HCT116 (cell line): ENCODE results near the gene ADARB2. TPM values are rescaled to one million over a fixed set of nuclear protein-coding genes. Genes with fewer than 3 reads are reported as not detected.

Experiments
- ATAC-seq: fragments of 200-7000 bp; cut with Tn5 transposase; 2 replicates; pipeline ENCODE4 v1.9.1; 2020; ENCODE audit warnings: mild to moderate bottlenecking, moderate library complexity
- BruUV-seq: library from RNA; stranded (reverse); fragments of 400-500 nt; replicated peaks from 2 replicates; lab custom pipeline; 2021; lab: Mats Ljungman, UMichigan
- CTCF ChIA-PET: fragments of 300-600 bp; sonication (Branson Sonifier 250); formaldehyde crosslinking; loops from one replicate; lab custom pipeline; 2021; ENCODE audit warnings: antibody characterized with exemption; lab: Charles Lee
- POLR2A ChIA-PET: fragments of 300-600, 350-600 bp; sonication (Branson Sonifier 250); formaldehyde crosslinking; loops from one replicate; lab custom pipeline; 2021; ENCODE audit warnings: antibody characterized with exemption; lab: Charles Lee
- RAD21 ChIA-PET, 2 experiments: fragments of 300-600 bp; sonication (Branson Sonifier 250); formaldehyde crosslinking; loops; one replicate each; lab custom pipeline; 2023; ENCODE audit warnings: low total read pairs in 2 of 2; ENCODE audit not compliant: uncharacterized antibody in 2 of 2, unreplicated experiment in 2 of 2, low non-redundant PET in 1 of 2; lab: Charles Lee
- DNase-seq: peaks from one replicate; pipeline ENCODE4 v3.0.0-alpha.2; 2010; ENCODE audit warnings: low read depth, low spot score
- H2AFZ ChIP-seq: fragments of 200-600 bp; shearing (Covaris generic), sonication (generic); 2 replicates; pipeline ENCODE4 v1.6.1; 2017; ENCODE audit warnings: low read depth, mixed run types, mixed read lengths, antibody characterized with exemption, low read length; ENCODE audit not compliant: poor library complexity, severe bottlenecking
- H3K27ac ChIP-seq: 2 replicates; pipeline ENCODE4 v1.5.1; 2012; ENCODE audit warnings: low read depth, low read length
- H3K27me3 ChIP-seq: fragments of 200-600 bp; sonication (generic); 2 replicates; pipeline ENCODE4 v1.6.1; 2016; ENCODE audit warnings: mixed run types, low read length, mixed read lengths; ENCODE audit not compliant: insufficient read depth
- H3K36me3 ChIP-seq, 2 experiments: fragments of 200-500 bp in 1 of 2; fragments of 200-600 bp in 1 of 2; sonication (Bioruptor generic) in 1 of 2; sonication (generic) in 1 of 2; 2 replicates each; pipeline versions ENCODE4 v1.5.1 to v1.6.1; 2014 to 2016; ENCODE audit warnings: low read length in 2 of 2, inconsistent platforms in 1 of 2, mixed read lengths in 1 of 2, mixed run types in 1 of 2; ENCODE audit not compliant: insufficient read depth in 2 of 2, control insufficient read depth in 1 of 2
- H3K4me1 ChIP-seq, 2 experiments: fragments of 200-600 bp in 1 of 2; sonication (generic) in 1 of 2; 2 replicates each; pipeline versions ENCODE4 v1.5.1 to v1.6.1; 2012 to 2017; ENCODE audit warnings: low read length in 2 of 2, inconsistent platforms in 1 of 2, mild to moderate bottlenecking in 1 of 2, mixed read lengths in 1 of 2, mixed run types in 1 of 2, moderate library complexity in 1 of 2; ENCODE audit not compliant: insufficient read depth in 2 of 2, control insufficient read depth in 1 of 2
- H3K4me2 ChIP-seq: fragments of 200-600 bp; sonication (generic); 2 replicates; pipeline ENCODE4 v1.6.1; 2017; ENCODE audit warnings: mixed run types, low read length, mixed read lengths
- H3K4me3 ChIP-seq, 2 experiments: fragments of 200-600 bp in 1 of 2; sonication (generic) in 1 of 2; replicated peaks in 1 of 2; 2 replicates each; pipeline ENCODE4 v1.5.1; 2011 to 2016; ENCODE audit warnings: low read length in 2 of 2, control low read depth in 1 of 2, low read depth in 1 of 2, mild to moderate bottlenecking in 1 of 2, mixed read lengths in 1 of 2, mixed run types in 1 of 2
- H3K79me2 ChIP-seq: fragments of 200-600 bp; sonication (generic); 2 replicates; pipeline ENCODE4 v1.6.1; 2017; ENCODE audit warnings: mild to moderate bottlenecking, mixed run types, low read length, moderate library complexity, mixed read lengths; ENCODE audit not compliant: insufficient read depth
- H3K9ac ChIP-seq: fragments of 200-600 bp; sonication (generic); 2 replicates; pipeline ENCODE4 v1.6.1; 2016; ENCODE audit warnings: low read length, mixed read lengths
- H3K9me2 ChIP-seq: fragments of 200-600 bp; sonication (generic), shearing (Covaris generic); 2 replicates; pipeline ENCODE4 v1.6.1; 2017; ENCODE audit warnings: mixed run types, mild to moderate bottlenecking, moderate library complexity; ENCODE audit not compliant: insufficient read depth
- H3K9me3 ChIP-seq, 2 experiments: fragments of 200-500 bp in 1 of 2; fragments of 200-600 bp in 1 of 2; sonication (Bioruptor generic) in 1 of 2; sonication (generic) in 1 of 2; 2 replicates each; pipeline ENCODE4 v1.6.1; 2014 to 2017; ENCODE audit warnings: low read length in 2 of 2, mixed read lengths in 2 of 2, inconsistent platforms in 1 of 2, low read depth in 1 of 2, mild to moderate bottlenecking in 1 of 2, mixed run types in 1 of 2, moderate library complexity in 1 of 2; ENCODE audit not compliant: control insufficient read depth in 1 of 2, insufficient read depth in 1 of 2
- H4K20me1 ChIP-seq: fragments of 200-600 bp; sonication (generic), shearing (Covaris generic); 2 replicates; pipeline ENCODE4 v1.6.1; 2017; ENCODE audit warnings: mixed run types, mild to moderate bottlenecking, moderate library complexity; ENCODE audit not compliant: insufficient read depth
- CEBPB ChIP-seq: IDR thresholded peaks from 2 replicates; pipeline ENCODE4 v1.6.1; 2012; ENCODE audit warnings: low read depth
- EGR1 ChIP-seq: IDR thresholded peaks from 2 replicates; pipeline ENCODE4 v1.6.1; 2012; ENCODE audit warnings: low read depth
- EZH2 ChIP-seq: fragments of 200-600 bp; sonication (generic); IDR thresholded peaks from 2 replicates; pipeline ENCODE4 v1.6.1; 2017; ENCODE audit warnings: antibody characterized with exemption, mixed run types
- EZH2phosphoT487 ChIP-seq: fragments of 200-600 bp; IDR thresholded peaks from 2 replicates; pipeline ENCODE4 v1.6.1; 2018; ENCODE audit warnings: antibody characterized with exemption, borderline replicate concordance
- FOSL1 ChIP-seq: IDR thresholded peaks from 2 replicates; pipeline ENCODE4 v1.6.1; 2012; ENCODE audit warnings: low read depth
- POLR2A ChIP-seq: IDR thresholded peaks from 2 replicates; pipeline ENCODE4 v1.7.0; 2011; ENCODE audit warnings: borderline replicate concordance; ENCODE audit not compliant: insufficient read depth, insufficient read length; ENCODE audit errors: extremely low read depth
- RAD21 ChIP-seq: IDR thresholded peaks from 2 replicates; pipeline ENCODE4 v1.6.1; 2012; ENCODE audit warnings: low read depth, mild to moderate bottlenecking
- SIN3A ChIP-seq: IDR thresholded peaks from 2 replicates; pipeline ENCODE4 v1.6.1; 2012; ENCODE audit warnings: low read depth
- SP1 ChIP-seq: IDR thresholded peaks from 2 replicates; pipeline ENCODE4 v1.6.1; 2012; ENCODE audit warnings: low read depth
- ZFX ChIP-seq: fragments of 450-650 bp; IDR thresholded peaks from 2 replicates; pipeline ENCODE4 v1.6.1; 2017
- ZNF274 ChIP-seq: fragments of 200-500 bp; sonication (Bioruptor generic); IDR thresholded peaks from 2 replicates; pipeline ENCODE4 v1.6.1; 2014; ENCODE audit warnings: mild to moderate bottlenecking, low read depth, low read length, inconsistent platforms
- intact Hi-C: fragments of 100-400 bp; cut with micrococcal nuclease; formaldehyde crosslinking; loops from 2 replicates; pipeline ENCODE4 v1.10.0; 2022
- total RNA-seq: library from RNA; stranded (reverse); gene quantifications from one replicate; pipeline ENCODE4 v1.2.1, GENCODE V29; 2021; ENCODE audit not compliant: unreplicated experiment
- TF ChIP-seq, protein P1 (sequence below): IDR thresholded peaks from 2 replicates; pipeline ENCODE4 v1.6.1; 2012
- TF ChIP-seq, protein P2 (sequence below), 3 experiments: fragments of 200-600 bp in 1 of 3; sonication (generic) in 1 of 3; IDR thresholded peaks in 2 of 3; conservative IDR thresholded peaks in 1 of 3; 2 replicates each; pipeline ENCODE4 v1.5.1; 2012 to 2017; ENCODE audit warnings: low read depth in 2 of 3, low read length in 2 of 3, antibody characterized with exemption in 1 of 3, borderline replicate concordance in 1 of 3, control low read depth in 1 of 3, mild to moderate bottlenecking in 1 of 3, mixed read lengths in 1 of 3, mixed run types in 1 of 3, moderate library complexity in 1 of 3; ENCODE audit not compliant: insufficient read depth in 1 of 3
- TF ChIP-seq, protein P3 (sequence below): IDR thresholded peaks from 2 replicates; pipeline ENCODE4 v1.6.1; 2011; ENCODE audit warnings: mild to moderate bottlenecking, low read length, moderate library complexity; ENCODE audit not compliant: insufficient replicate concordance; ENCODE audit errors: extremely low read depth
- TF ChIP-seq, protein P4 (sequence below): IDR thresholded peaks from 2 replicates; pipeline ENCODE4 v1.6.1; 2012; ENCODE audit warnings: low read depth

Gene ADARB2
- total RNA-seq, 1 experiment from 2014 or later, result not detected

DNA sequence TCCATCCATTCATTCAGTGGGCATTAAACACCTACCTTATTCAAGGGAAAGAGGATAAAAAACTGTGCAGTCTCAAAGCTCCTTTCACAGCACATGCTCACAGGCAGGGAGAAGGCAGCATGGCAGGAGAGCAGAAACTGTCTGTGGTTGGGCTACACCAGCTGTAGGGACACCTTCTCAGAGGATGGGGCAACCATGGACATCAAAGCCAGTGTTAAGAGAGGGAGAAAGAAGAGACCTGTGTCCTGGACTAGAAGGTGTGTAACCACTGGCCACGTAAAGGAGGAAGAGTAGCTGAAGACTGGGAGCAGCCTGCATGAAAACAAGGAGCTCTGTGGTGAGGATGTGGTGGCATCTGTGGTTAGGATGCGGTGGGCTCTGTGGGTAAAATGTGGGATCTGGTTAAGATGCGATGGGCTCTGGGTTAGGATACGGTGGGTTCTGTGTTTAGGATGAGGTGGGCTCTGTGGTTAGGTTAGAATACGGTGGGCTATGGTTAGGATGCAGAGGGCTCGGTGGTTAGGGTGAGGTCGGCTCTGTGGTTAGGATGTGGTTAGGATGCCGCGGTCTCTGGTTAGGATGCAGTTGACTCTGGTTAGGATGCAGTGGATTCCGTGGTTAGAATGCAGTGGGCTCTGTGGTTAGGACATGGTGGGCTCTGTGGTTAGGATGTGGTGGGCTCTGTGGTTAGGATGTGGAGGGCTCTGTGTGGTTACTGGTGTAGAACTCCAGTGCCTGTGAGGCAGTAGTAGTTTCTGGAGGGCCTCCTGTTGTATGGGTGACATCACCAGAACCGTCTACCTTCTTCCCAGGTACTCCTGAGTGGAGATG, 483.6 kb downstream of the ADARB2 start (continued):
- TF ChIP-seq, protein P1, sequence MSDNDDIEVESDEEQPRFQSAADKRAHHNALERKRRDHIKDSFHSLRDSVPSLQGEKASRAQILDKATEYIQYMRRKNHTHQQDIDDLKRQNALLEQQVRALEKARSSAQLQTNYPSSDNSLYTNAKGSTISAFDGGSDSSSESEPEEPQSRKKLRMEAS, result no peak
- TF ChIP-seq ZFX (no peak; the same call in 1 of the 2 replicates), RAD21 (no peak), EGR1 (no peak)
- TF ChIP-seq, protein P2, sequence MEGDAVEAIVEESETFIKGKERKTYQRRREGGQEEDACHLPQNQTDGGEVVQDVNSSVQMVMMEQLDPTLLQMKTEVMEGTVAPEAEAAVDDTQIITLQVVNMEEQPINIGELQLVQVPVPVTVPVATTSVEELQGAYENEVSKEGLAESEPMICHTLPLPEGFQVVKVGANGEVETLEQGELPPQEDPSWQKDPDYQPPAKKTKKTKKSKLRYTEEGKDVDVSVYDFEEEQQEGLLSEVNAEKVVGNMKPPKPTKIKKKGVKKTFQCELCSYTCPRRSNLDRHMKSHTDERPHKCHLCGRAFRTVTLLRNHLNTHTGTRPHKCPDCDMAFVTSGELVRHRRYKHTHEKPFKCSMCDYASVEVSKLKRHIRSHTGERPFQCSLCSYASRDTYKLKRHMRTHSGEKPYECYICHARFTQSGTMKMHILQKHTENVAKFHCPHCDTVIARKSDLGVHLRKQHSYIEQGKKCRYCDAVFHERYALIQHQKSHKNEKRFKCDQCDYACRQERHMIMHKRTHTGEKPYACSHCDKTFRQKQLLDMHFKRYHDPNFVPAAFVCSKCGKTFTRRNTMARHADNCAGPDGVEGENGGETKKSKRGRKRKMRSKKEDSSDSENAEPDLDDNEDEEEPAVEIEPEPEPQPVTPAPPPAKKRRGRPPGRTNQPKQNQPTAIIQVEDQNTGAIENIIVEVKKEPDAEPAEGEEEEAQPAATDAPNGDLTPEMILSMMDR (IDR thresholded peaks at IDR 0.05 in 2 of 3, conservative IDR thresholded peaks at IDR 0.05 in 1 of 3; ENCODE audit: borderline replicate concordance in 1 of 3, insufficient read depth in 1 of 3, low read depth in 2 of 3, low read length in 2 of 3), result no peak
- TF ChIP-seq, protein P3, sequence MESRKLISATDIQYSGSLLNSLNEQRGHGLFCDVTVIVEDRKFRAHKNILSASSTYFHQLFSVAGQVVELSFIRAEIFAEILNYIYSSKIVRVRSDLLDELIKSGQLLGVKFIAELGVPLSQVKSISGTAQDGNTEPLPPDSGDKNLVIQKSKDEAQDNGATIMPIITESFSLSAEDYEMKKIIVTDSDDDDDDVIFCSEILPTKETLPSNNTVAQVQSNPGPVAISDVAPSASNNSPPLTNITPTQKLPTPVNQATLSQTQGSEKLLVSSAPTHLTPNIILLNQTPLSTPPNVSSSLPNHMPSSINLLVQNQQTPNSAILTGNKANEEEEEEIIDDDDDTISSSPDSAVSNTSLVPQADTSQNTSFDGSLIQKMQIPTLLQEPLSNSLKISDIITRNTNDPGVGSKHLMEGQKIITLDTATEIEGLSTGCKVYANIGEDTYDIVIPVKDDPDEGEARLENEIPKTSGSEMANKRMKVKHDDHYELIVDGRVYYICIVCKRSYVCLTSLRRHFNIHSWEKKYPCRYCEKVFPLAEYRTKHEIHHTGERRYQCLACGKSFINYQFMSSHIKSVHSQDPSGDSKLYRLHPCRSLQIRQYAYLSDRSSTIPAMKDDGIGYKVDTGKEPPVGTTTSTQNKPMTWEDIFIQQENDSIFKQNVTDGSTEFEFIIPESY, result no peak
- TF ChIP-seq, all 23 proteins: peak for 0

DNA sequence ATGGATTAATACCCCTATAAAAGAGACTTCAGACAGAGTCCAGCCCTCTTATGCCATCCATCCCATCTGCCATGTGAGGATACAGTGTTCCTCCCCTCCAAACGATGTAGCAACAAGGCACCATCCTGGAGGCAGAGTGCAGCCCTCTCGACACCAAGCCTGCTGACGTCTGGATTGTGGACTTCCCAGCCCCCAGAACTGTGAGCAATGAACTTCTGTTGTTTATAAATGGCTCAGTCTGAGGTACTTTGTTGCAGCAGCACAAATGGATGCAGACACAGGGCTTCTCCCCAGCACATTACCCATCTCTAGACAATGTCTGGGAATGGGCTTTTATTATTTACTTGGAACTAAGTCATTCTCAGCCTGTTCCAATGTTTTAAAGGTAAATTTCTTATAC, 485.6 kb downstream of the ADARB2 start:
- BruUV-seq, result no TSS peak
- H2AFZ ChIP-seq, result no peak overlapping the region
- no peaks in the 10 kb centered on the region for H3K4me1 ChIP-seq
- H3K27me3 ChIP-seq, result peaks cover 81% of the 10 kb centered on the region
- intact Hi-C loops, result no loop called here
- ChIA-PET CTCF (no interaction called here), RAD21 (no interaction called here), POLR2A (no interaction called here)
- DNase-seq (no peak), ATAC-seq (no peak)
- H3K9me3 ChIP-seq, result no peaks in the 10 kb centered on the region
- H3K27ac ChIP-seq, result no peak overlapping the region
- H3K4me3 ChIP-seq, result no peak overlapping the region
- H4K20me1 ChIP-seq, result no peaks in the 10 kb centered on the region
- H3K36me3 ChIP-seq, result no peaks in the 10 kb centered on the region
- H3K79me2 ChIP-seq, result no peaks in the 10 kb centered on the region
- H3K9me2 ChIP-seq, result no peaks in the 10 kb centered on the region
- H3K9ac ChIP-seq, result no peak overlapping the region
- H3K4me2 ChIP-seq, result no peak overlapping the region
- TF ChIP-seq EZH2 (no peak), ZNF274 (no peak), POLR2A (no peak), FOSL1 (no peak), SIN3A (no peak), CEBPB (no peak), EZH2phosphoT487 (no peak), SP1 (no peak)
- TF ChIP-seq, protein P1, result no peak
- TF ChIP-seq, protein P4, sequence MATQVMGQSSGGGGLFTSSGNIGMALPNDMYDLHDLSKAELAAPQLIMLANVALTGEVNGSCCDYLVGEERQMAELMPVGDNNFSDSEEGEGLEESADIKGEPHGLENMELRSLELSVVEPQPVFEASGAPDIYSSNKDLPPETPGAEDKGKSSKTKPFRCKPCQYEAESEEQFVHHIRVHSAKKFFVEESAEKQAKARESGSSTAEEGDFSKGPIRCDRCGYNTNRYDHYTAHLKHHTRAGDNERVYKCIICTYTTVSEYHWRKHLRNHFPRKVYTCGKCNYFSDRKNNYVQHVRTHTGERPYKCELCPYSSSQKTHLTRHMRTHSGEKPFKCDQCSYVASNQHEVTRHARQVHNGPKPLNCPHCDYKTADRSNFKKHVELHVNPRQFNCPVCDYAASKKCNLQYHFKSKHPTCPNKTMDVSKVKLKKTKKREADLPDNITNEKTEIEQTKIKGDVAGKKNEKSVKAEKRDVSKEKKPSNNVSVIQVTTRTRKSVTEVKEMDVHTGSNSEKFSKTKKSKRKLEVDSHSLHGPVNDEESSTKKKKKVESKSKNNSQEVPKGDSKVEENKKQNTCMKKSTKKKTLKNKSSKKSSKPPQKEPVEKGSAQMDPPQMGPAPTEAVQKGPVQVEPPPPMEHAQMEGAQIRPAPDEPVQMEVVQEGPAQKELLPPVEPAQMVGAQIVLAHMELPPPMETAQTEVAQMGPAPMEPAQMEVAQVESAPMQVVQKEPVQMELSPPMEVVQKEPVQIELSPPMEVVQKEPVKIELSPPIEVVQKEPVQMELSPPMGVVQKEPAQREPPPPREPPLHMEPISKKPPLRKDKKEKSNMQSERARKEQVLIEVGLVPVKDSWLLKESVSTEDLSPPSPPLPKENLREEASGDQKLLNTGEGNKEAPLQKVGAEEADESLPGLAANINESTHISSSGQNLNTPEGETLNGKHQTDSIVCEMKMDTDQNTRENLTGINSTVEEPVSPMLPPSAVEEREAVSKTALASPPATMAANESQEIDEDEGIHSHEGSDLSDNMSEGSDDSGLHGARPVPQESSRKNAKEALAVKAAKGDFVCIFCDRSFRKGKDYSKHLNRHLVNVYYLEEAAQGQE, result no peak
